Neural cell (in vitro differentiated cells): Measurements from ENCODE around the gene MED23. TPM values are rescaled to one million over a fixed set of nuclear protein-coding genes. Genes with fewer than 3 reads are reported as not detected.

Experiments
- H2AFZ ChIP-seq: fragments of 200-600, 300-800 bp; sonication (generic), shearing (Covaris generic); 2 replicates; pipeline ENCODE4 v1.6.0; 2014; ENCODE audit warnings: low read depth, mild to moderate bottlenecking, antibody characterized with exemption, low read length, moderate library complexity
- H3F3A ChIP-seq: fragments of 200-600 bp; shearing (Covaris generic); 2 replicates; pipeline ENCODE4 v1.6.1; 2016; ENCODE audit warnings: mild to moderate bottlenecking, moderate library complexity, mixed read lengths, antibody characterized with exemption, low read length; ENCODE audit not compliant: insufficient read depth, poor library complexity, severe bottlenecking
- H3K27ac ChIP-seq: fragments of 200-600, 300-800 bp; sonication (generic), shearing (Covaris generic); 2 replicates; pipeline ENCODE4 v1.5.1; 2014; ENCODE audit warnings: mild to moderate bottlenecking, low read length, moderate library complexity
- H3K27me3 ChIP-seq: fragments of 300-800, 200-600 bp; sonication (generic), shearing (Covaris generic); 2 replicates; pipeline ENCODE4 v1.6.0; 2014; ENCODE audit warnings: mild to moderate bottlenecking, low read depth, low read length, moderate library complexity; ENCODE audit not compliant: insufficient read depth
- H3K36me3 ChIP-seq: fragments of 300-800, 200-600 bp; sonication (generic), shearing (Covaris generic); 2 replicates; pipeline ENCODE4 v1.5.1; 2014; ENCODE audit warnings: mild to moderate bottlenecking, antibody characterized with exemption, low read length, moderate library complexity; ENCODE audit not compliant: insufficient read depth
- H3K4me2 ChIP-seq: fragments of 300-800, 200-600 bp; sonication (generic), shearing (Covaris generic); 2 replicates; pipeline ENCODE4 v1.6.0; 2014; ENCODE audit warnings: mild to moderate bottlenecking, low read length
- H3K4me3 ChIP-seq: fragments of 300-800, 200-600 bp; sonication (generic), shearing (Covaris generic); 2 replicates; pipeline ENCODE4 v1.5.1; 2014; ENCODE audit warnings: mild to moderate bottlenecking, low read length, moderate library complexity
- H3K79me2 ChIP-seq: fragments of 200-600 bp; shearing (Covaris generic); replicated peaks from 2 replicates; pipeline ENCODE4 v1.6.0; 2014; ENCODE audit warnings: mild to moderate bottlenecking, low read length, moderate library complexity; ENCODE audit not compliant: insufficient read depth
- H3K9ac ChIP-seq: fragments of 300-800, 200-600 bp; sonication (generic), shearing (Covaris generic); 2 replicates; pipeline ENCODE4 v1.6.1; 2016; ENCODE audit warnings: mild to moderate bottlenecking, low read length, mixed read lengths
- H3K9me2 ChIP-seq: fragments of 200-600 bp; shearing (Covaris generic); 2 replicates; pipeline ENCODE4 v1.6.1; 2016; ENCODE audit warnings: mild to moderate bottlenecking, low read length, mixed read lengths; ENCODE audit not compliant: insufficient read depth
- H3K9me3 ChIP-seq: fragments of 200-600, 300-800 bp; sonication (generic), shearing (Covaris generic); 2 replicates; pipeline ENCODE4 v1.6.1; 2016; ENCODE audit warnings: mild to moderate bottlenecking, mixed run types, low read length, moderate library complexity, mixed read lengths
- H4K20me1 ChIP-seq: fragments of 200-600 bp; shearing (Covaris generic); 2 replicates; pipeline ENCODE4 v1.6.1; 2016; ENCODE audit warnings: mild to moderate bottlenecking, mixed run types; ENCODE audit not compliant: insufficient read depth
- CTCF ChIP-seq: fragments of 450-650 bp; IDR thresholded peaks from 2 replicates; pipeline ENCODE4 v1.5.1; 2014; ENCODE audit warnings: antibody characterized with exemption, mild to moderate bottlenecking, moderate library complexity; ENCODE audit not compliant: poor library complexity, severe bottlenecking
- EP300 ChIP-seq: fragments of 450-650 bp; conservative IDR thresholded peaks from 2 replicates; pipeline ENCODE4 v1.6.1; 2014; ENCODE audit warnings: antibody characterized with exemption, mild to moderate bottlenecking, moderate library complexity; ENCODE audit not compliant: poor library complexity, severe bottlenecking
- EZH2 ChIP-seq: fragments of 200-600, 300-800 bp; shearing (Covaris generic), sonication (generic); IDR thresholded peaks from 2 replicates; pipeline ENCODE4 v1.6.1; 2014; ENCODE audit warnings: antibody characterized with exemption, low read length, borderline replicate concordance, mild to moderate bottlenecking; ENCODE audit not compliant: insufficient read depth, poor library complexity, severe bottlenecking
- MXI1 ChIP-seq: fragments of 450-650 bp; conservative IDR thresholded peaks from 2 replicates; pipeline ENCODE4 v1.6.1; 2014; ENCODE audit warnings: antibody characterized with exemption, mild to moderate bottlenecking; ENCODE audit not compliant: poor library complexity, severe bottlenecking
- POLR2AphosphoS5 ChIP-seq: IDR thresholded peaks from 2 replicates; pipeline ENCODE4 v1.6.1; 2012
- RAD21 ChIP-seq: fragments of 450-650 bp; conservative IDR thresholded peaks from 2 replicates; pipeline ENCODE4 v1.6.1; 2014; ENCODE audit warnings: antibody characterized with exemption, mild to moderate bottlenecking, moderate library complexity
- REST ChIP-seq: IDR thresholded peaks from 2 replicates; pipeline ENCODE4 v1.6.1; 2012; ENCODE audit warnings: borderline replicate concordance
- SMC3 ChIP-seq: fragments of 450-650 bp; conservative IDR thresholded peaks from 2 replicates; pipeline ENCODE4 v1.6.1; 2014; ENCODE audit warnings: antibody characterized with exemption, mild to moderate bottlenecking, moderate library complexity; ENCODE audit not compliant: poor library complexity
- TAF1 ChIP-seq: IDR thresholded peaks from 2 replicates; pipeline ENCODE4 v1.6.1; 2012; ENCODE audit warnings: low read depth
- polyA plus RNA-seq: library from polyadenylated mRNA; depleted of rRNA; stranded (reverse); fragments of >200 nt; gene quantifications from 2 replicates; pipeline ENCODE4 v1.2.3, GENCODE V29; 2014

MED23 gene
- polyA plus RNA-seq, 1 donor from 2014 or later, result 104 TPM

- TF ChIP-seq EZH2, result no peak
- no peak for TF ChIP-seq RAD21
- TF ChIP-seq EP300, result no peak
- no peak for TF ChIP-seq REST
- no peak for TF ChIP-seq CTCF
- TF ChIP-seq TAF1, result no peak
- no peak for TF ChIP-seq MXI1
- no peak for TF ChIP-seq POLR2AphosphoS5
- TF ChIP-seq SMC3, result no peak
- H3F3A ChIP-seq, result no peaks in the 10 kb centered on the region
- H3K4me2 ChIP-seq, result no peak overlapping the region
- no peaks in the 10 kb centered on the region for H3K9me2 ChIP-seq
- no peak overlapping the region for H3K9ac ChIP-seq
- H4K20me1 ChIP-seq, result no peaks in the 10 kb centered on the region
- no peak overlapping the region for H3K4me3 ChIP-seq
- H3K9me3 ChIP-seq, result no peaks in the 10 kb centered on the region
- H3K36me3 ChIP-seq, result no peaks in the 10 kb centered on the region
- no peak overlapping the region for H3K27ac ChIP-seq
- H2AFZ ChIP-seq, result no peak overlapping the region
- no peaks in the 10 kb centered on the region for H3K79me2 ChIP-seq
- no peaks in the 10 kb centered on the region for H3K27me3 ChIP-seq
Measured at GRCh38 chr6:131551902-131552301, 76.1 kb downstream of the MED23 start.

- Histone ChIP-seq H3F3A (no peaks in the 10 kb centered on the region), H4K20me1 (no peaks in the 10 kb centered on the region), H3K27me3 (no peaks in the 10 kb centered on the region), H3K9me2 (no peaks in the 10 kb centered on the region), H3K36me3 (no peaks in the 10 kb centered on the region), H3K79me2 (no peaks in the 10 kb centered on the region), H3K4me2 (no peak overlapping the region), H2AFZ (no peak overlapping the region), H3K9ac (no peak overlapping the region), H3K4me3 (no peak overlapping the region), H3K9me3 (no peaks in the 10 kb centered on the region), H3K27ac (no peak overlapping the region)
- TF ChIP-seq TAF1 (no peak), REST (no peak), RAD21 (no peak), EP300 (no peak), SMC3 (no peak), CTCF (no peak), POLR2AphosphoS5 (no peak), MXI1 (no peak)
Measured at GRCh38 chr6:131549811-131550210, 78.2 kb downstream of the MED23 start.
